WI38 (cell line): ENCODE results near the gene ATF3.

Source experiments
- H3K4me3 ChIP-seq: 2 replicates; pipeline ENCODE4 v1.5.1; 2011; ENCODE audit warnings: low read depth, mild to moderate bottlenecking, control low read depth, low read length
- CTCF ChIP-seq: IDR thresholded peaks from 2 replicates; pipeline ENCODE4 v1.5.1; 2012; ENCODE audit warnings: low read depth, mild to moderate bottlenecking, control low read depth, low read length

ATF3 gene

DNA sequence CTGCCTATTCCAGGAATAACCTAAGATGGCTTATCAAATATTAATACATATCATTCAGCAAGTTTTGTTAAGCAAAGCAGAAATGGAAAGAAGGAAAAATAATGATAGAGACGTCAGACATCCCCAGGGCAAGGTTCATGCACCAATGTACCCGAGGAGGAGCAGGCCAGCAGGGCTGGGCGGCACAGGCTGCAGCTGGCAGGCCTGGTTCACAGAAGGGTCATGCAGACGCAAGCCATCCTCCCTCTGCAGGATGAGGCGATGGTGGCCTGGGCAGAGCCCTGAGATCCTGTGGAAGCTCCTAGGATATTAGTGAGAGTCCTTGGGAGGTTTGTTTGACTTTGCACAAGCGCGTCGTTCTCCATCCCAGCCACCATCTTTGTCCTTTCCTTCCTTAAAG lies 61.0 kb downstream of the ATF3 start:
- H3K4me3 ChIP-seq = no peak overlapping the region
- no peak for TF ChIP-seq CTCF

GRCh38 chr1:212670301-212670700 lies 61.7 kb downstream of the ATF3 start:
- no peak overlapping the region for H3K4me3 ChIP-seq
- TF ChIP-seq CTCF = no peak
